Loucy (cell line): Measurements from ENCODE around the gene PFKL.

Source experiments
- H2AFZ ChIP-seq: fragments of 200-600 bp; sonication (generic); 2 replicates; pipeline ENCODE4 v1.6.0; 2016; ENCODE audit warnings: antibody characterized with exemption, mild to moderate bottlenecking, low read length, moderate library complexity
- H3F3A ChIP-seq: fragments of 200-600 bp; 2 replicates; pipeline ENCODE4 v1.6.0; 2016; ENCODE audit warnings: antibody characterized with exemption, low read depth, mild to moderate bottlenecking
- H3K27me3 ChIP-seq: fragments of 200-600 bp; sonication (generic); 2 replicates; pipeline ENCODE4 v1.6.1; 2014; ENCODE audit warnings: low read length, mild to moderate bottlenecking; ENCODE audit not compliant: insufficient read depth, poor library complexity, severe bottlenecking
- H3K36me3 ChIP-seq: fragments of 200-600 bp; sonication (generic); 2 replicates; pipeline ENCODE4 v1.6.1; 2016; ENCODE audit warnings: low read length; ENCODE audit not compliant: insufficient read depth
- H3K4me1 ChIP-seq: fragments of 200-600 bp; sonication (generic); 2 replicates; pipeline ENCODE4 v1.5.1; 2014; ENCODE audit warnings: low read length, mild to moderate bottlenecking; ENCODE audit not compliant: insufficient read depth, poor library complexity, severe bottlenecking
- H3K4me2 ChIP-seq: fragments of 200-600 bp; sonication (generic); 2 replicates; pipeline ENCODE4 v1.6.0; 2014; ENCODE audit warnings: antibody characterized with exemption, low read length, low read depth, mild to moderate bottlenecking; ENCODE audit not compliant: poor library complexity, severe bottlenecking
- H3K4me3 ChIP-seq: fragments of 200-600 bp; sonication (generic); 2 replicates; pipeline ENCODE4 v1.5.1; 2014; ENCODE audit warnings: low read length, mild to moderate bottlenecking, mixed read lengths; ENCODE audit not compliant: poor library complexity, severe bottlenecking
- H3K79me2 ChIP-seq: fragments of 200-600 bp; sonication (generic); 2 replicates; pipeline ENCODE4 v1.6.1; 2014; ENCODE audit warnings: low read length; ENCODE audit not compliant: insufficient read depth
- H3K9ac ChIP-seq: fragments of 200-600 bp; sonication (generic); 2 replicates; pipeline ENCODE4 v1.6.0; 2014; ENCODE audit warnings: mild to moderate bottlenecking, low read depth, low read length, moderate library complexity; ENCODE audit not compliant: poor library complexity, severe bottlenecking
- H3K9me2 ChIP-seq: fragments of 200-600 bp; sonication (generic); replicated peaks from 2 replicates; pipeline ENCODE4 v1.6.1; 2016; ENCODE audit warnings: low read depth, low read length, mixed read lengths
- H3K9me3 ChIP-seq: fragments of 200-600 bp; sonication (generic); 2 replicates; pipeline ENCODE4 v1.6.1; 2014; ENCODE audit warnings: mild to moderate bottlenecking, antibody characterized with exemption, low read length, low read depth; ENCODE audit not compliant: insufficient read depth
- H4K20me1 ChIP-seq: fragments of 200-600 bp; sonication (generic); 2 replicates; pipeline ENCODE4 v1.6.0; 2014; ENCODE audit warnings: antibody characterized with exemption, low read length, mild to moderate bottlenecking; ENCODE audit not compliant: insufficient read depth, poor library complexity, severe bottlenecking
- EZH2phosphoT487 ChIP-seq: fragments of 200-600 bp; IDR thresholded peaks from 2 replicates; pipeline ENCODE4 v1.6.1; 2018; ENCODE audit warnings: antibody characterized with exemption, mild to moderate bottlenecking, moderate library complexity, borderline replicate concordance
- TF ChIP-seq, protein P1 (sequence below): fragments of 200-600 bp; sonication (generic); conservative IDR thresholded peaks from 2 replicates; pipeline ENCODE4 v1.5.1; 2014; ENCODE audit warnings: mild to moderate bottlenecking, antibody characterized with exemption, low read length

The PFKL gene

DNA sequence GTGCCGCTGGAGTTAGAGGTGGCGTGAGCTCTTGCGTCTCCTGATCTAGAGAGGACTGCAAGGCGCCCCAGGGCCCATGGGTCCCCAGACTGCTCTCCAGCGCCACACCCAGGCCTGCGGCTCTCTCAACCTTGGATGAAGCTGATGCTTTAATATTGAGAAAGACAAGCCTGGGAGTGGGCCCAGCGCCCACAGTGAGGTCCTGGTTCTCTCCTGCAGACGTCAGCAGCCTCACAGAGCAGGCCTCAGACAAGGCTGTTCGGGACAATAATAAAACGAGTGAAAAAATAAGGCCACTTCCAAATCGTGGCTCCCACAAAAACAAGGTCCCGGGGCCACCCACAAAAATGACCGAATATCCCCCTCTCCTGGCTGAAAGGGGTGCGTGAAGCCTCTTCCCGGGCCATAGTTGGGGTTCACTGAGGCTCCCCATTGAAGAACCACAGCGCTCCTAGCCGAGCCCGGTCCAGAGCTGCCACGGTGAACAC lies 32.2 kb upstream of the PFKL start:
- Histone ChIP-seq H3K36me3 (no peaks in the 10 kb centered on the region), H3K9ac (no peak overlapping the region), H3K4me3 (no peak overlapping the region), H3K27me3 (no peaks in the 10 kb centered on the region), H3K9me3 (no peaks in the 10 kb centered on the region), H3K4me2 (no peak overlapping the region), H3F3A (no peaks in the 10 kb centered on the region), H3K79me2 (no peaks in the 10 kb centered on the region), H4K20me1 (no peaks in the 10 kb centered on the region), H3K4me1 (no peaks in the 10 kb centered on the region), H3K9me2 (no peaks in the 10 kb centered on the region), H2AFZ (no peak overlapping the region)
- TF ChIP-seq EZH2phosphoT487 = no peak
- TF ChIP-seq, protein P1, sequence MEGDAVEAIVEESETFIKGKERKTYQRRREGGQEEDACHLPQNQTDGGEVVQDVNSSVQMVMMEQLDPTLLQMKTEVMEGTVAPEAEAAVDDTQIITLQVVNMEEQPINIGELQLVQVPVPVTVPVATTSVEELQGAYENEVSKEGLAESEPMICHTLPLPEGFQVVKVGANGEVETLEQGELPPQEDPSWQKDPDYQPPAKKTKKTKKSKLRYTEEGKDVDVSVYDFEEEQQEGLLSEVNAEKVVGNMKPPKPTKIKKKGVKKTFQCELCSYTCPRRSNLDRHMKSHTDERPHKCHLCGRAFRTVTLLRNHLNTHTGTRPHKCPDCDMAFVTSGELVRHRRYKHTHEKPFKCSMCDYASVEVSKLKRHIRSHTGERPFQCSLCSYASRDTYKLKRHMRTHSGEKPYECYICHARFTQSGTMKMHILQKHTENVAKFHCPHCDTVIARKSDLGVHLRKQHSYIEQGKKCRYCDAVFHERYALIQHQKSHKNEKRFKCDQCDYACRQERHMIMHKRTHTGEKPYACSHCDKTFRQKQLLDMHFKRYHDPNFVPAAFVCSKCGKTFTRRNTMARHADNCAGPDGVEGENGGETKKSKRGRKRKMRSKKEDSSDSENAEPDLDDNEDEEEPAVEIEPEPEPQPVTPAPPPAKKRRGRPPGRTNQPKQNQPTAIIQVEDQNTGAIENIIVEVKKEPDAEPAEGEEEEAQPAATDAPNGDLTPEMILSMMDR = peak; percentile 38; the same call in 1 of the 2 replicates

DNA sequence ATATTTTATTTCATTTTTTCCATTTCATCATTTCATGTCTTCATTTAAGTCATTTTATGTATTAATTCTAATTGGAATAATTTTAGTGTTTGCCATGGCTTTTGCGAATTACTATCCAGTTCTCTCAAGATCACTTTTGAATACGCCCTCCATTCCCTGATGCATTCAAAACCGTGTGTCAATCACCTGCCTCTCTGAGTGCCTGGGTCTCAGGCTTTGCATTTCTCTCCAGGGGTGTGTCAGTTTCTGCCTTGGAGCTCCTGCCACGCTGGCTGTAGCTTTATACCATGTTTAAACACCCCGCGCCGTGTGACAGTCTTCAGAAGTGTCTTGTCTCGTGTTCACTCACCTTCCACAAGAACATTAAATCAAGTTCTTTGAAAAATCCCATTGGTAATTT lies 30.8 kb upstream of the PFKL start:
- Histone ChIP-seq H3K9ac (no peak overlapping the region), H3K4me3 (no peak overlapping the region), H3K36me3 (no peaks in the 10 kb centered on the region), H3K9me2 (no peaks in the 10 kb centered on the region), H3K27me3 (no peaks in the 10 kb centered on the region), H3F3A (no peaks in the 10 kb centered on the region), H3K4me2 (no peak overlapping the region), H4K20me1 (no peaks in the 10 kb centered on the region), H3K4me1 (no peaks in the 10 kb centered on the region), H3K79me2 (no peaks in the 10 kb centered on the region), H2AFZ (no peak overlapping the region), H3K9me3 (no peaks in the 10 kb centered on the region)
- TF ChIP-seq, protein P1 = no peak
- no peak for TF ChIP-seq EZH2phosphoT487

DNA sequence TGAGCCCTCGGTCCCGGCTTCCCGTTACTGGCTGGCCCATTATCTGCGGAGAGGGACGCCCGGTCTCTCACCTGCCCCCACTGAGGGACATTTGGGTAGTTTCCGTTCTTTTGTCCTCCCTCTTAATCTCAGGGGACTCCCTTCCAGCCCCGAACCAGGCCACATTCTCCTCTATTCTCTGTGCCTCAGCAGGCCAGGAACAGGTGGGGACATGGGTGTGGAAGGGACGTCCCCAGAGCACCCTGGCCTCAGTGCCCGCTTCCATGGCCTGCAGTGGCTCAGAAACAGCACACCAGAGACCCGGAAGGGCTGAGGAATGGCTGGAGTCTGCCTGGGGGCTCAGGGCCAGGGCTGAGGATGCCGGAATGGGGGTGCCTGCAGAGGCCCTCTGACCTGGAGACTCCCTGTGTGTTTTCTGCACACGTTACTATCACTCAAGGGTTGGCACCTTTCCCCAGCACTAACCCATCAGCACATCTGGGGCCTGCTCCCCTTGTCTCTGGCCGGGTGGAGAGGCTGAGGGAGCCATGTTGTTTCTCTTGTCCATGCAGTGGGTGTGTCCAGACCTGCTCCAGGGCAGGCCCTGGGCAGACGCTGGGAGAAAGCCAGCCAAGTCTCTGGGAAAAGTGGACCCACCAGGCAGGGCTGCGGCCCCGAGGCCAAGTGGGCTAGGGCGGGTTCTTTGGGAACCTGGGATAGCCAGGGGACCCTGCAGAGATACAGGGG lies 28.1 kb upstream of the PFKL start:
- Histone ChIP-seq H3K79me2 (no peaks in the 10 kb centered on the region), H3K9ac (no peak overlapping the region), H3F3A (no peaks in the 10 kb centered on the region), H3K4me3 (no peak overlapping the region), H2AFZ (no peak overlapping the region), H3K4me2 (no peak overlapping the region), H3K36me3 (no peaks in the 10 kb centered on the region), H3K9me2 (no peaks in the 10 kb centered on the region), H3K4me1 (no peaks in the 10 kb centered on the region), H3K27me3 (no peaks in the 10 kb centered on the region), H4K20me1 (no peaks in the 10 kb centered on the region), H3K9me3 (no peaks in the 10 kb centered on the region)
- TF ChIP-seq, protein P1 = no peak
